GM10248 (cell line): ENCODE results near the gene MAPK12.
"Not testable (repeated sequence)": the region's sequence is repeated elsewhere in the genome, so short reads cannot be mapped to it uniquely, and the experiment has no call there.

ENCODE experiments used
- CTCF ChIA-PET: fragments of 300-600 bp; sonication (Branson Sonifier 250); formaldehyde crosslinking; extraction: SDS; loops from one replicate; lab custom pipeline; 2021; ENCODE audit warnings: antibody characterized with exemption; lab: Yijun Ruan, JAX
- POLR2A ChIA-PET: fragments of 350-650 bp; sonication (Branson Sonifier 250); formaldehyde crosslinking; extraction: SDS; loops from one replicate; lab custom pipeline; 2020; ENCODE audit warnings: antibody characterized with exemption; lab: Yijun Ruan, JAX
- DNase-seq: peaks from one replicate; pipeline ENCODE4 v3.0.0; 2012; ENCODE audit errors: extremely low spot score
- CTCF ChIP-seq: IDR thresholded peaks from 2 replicates; pipeline ENCODE4 v1.5.1; 2012; ENCODE audit warnings: mild to moderate bottlenecking, low read depth; ENCODE audit errors: extremely low read depth, missing control alignments, control extremely low read depth

The MAPK12 gene

GRCh38 chr22:50274311-50274710 is 12.8 kb upstream of the MAPK12 start:
- peak; percentile 37 for TF ChIP-seq CTCF
- POLR2A ChIA-PET, result no interaction called here
- CTCF ChIA-PET, result interaction anchor here (1.8 to 6.6 kb wide), 4 partner anchors 20 to 67 kb away, joined by 5 to 96 read pairs (median 66); partner anchors contain the start of gene DENND6B
- peak; percentile 64 for DNase-seq

DNA sequence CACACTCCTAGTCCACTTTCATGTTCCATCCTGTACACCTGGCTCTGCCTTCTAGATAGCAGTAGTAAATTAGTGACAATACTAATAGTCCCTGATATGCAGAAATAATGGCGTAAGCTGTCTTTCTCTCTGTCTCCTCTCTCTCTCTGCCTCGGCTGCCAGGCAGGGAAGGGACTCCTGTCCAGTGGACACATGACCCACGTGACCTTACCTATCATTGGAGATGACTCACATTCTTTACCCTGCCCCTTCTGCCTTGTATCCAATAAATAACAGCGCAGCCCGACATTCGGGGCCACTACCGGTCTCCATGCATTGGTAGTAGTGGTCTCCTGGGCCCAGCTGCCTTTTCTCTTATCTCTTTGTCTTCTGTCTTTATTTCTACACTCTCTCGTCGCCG is 12.3 kb upstream of the MAPK12 start:
- DNase-seq, POLR2A ChIA-PET: not testable (repeated sequence)
- CTCF ChIA-PET, result interaction anchor here (0.9 to 6.6 kb wide), 8 partner anchors 20 to 68 kb away, joined by 3 to 68 read pairs (median 4); partner anchors contain the start of gene DENND6B

DNA sequence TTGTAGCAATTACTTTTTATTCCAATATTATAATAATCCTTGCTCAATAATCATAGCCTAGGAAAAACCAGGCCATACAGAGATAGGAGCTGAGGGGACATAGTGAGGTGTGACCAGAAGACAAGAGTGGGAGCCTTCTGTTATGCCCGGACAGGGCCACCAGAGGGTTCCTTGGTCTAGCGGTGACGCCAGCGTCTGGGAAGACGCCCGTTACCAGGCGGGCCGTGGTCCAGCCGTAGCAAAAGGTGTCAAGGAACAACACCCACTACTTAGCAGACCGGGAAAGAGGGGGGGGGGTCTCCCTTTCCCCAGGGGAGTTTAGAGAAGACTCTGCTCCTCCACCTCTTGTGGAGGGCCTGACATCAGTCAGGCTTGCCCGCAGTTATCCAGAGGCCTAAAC is 11.9 kb upstream of the MAPK12 start:
- DNase-seq, POLR2A ChIA-PET: not testable (repeated sequence)
- CTCF ChIA-PET, result interaction anchor here (0.9 to 6.6 kb wide), 9 partner anchors 21 to 289 kb away, joined by 3 to 68 read pairs (median 3); partner anchors contain the start of genes DENND6B and SYCE3

DNA sequence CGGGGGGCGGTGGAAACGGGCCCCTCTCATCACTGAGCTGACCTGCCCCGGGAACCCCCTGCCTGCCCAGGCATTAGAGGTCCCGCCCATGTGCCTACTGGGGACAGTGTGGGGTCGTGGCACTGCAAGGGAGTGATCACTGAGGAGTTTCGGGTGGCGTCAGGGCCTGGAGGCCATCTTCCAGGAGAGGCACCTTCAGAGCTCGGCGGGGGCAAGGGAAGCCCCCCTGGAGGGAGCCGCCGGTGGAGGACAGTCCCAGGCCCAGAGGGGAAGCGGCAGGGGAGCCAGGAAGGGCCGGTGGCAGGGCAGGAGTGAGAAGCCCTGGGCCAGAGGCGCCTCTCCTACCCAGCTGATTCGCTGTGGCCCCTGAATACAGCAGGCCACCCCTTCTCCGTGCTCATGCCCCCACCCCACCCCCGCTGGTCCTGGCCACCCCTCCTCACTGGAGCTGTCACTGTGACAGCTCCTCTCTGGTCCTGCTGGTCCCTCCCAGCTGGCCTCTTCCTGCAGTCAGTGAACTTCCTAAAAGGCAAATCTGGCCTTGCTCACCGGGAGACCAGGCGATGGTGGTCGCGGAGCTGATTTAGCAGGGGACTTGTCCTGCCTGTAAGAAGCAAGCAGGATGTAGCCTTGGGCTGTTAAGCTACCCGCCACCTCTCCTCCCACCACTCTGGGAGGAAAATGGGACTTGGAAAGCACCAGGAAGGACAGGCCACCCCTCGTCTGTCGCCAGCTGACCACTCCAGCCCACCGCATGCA is 10.7 kb upstream of the MAPK12 start:
- ChIA-PET CTCF (interaction anchor here (0.7 to 6.6 kb wide), 11 partner anchors 8 to 290 kb away, joined by 3 to 68 read pairs (median 4); partner anchors contain the start of genes DENND6B, HDAC10, MAPK12 and SYCE3), POLR2A (no interaction called here)
- TF ChIP-seq CTCF, result no peak
- DNase-seq, result no peak

GRCh38 chr22:50271519-50271970 is 10.1 kb upstream of the MAPK12 start:
- CTCF ChIA-PET, result interaction anchor here (0.8 to 6.6 kb wide), 9 partner anchors 11 to 82 kb away, joined by 3 to 65 read pairs (median 5); partner anchors contain the start of genes DENND6B and MAPK12
- DNase-seq, result peak; percentile 86
- POLR2A ChIA-PET, result interaction anchor here (0.6 kb wide), 1 partner anchor 124 kb away, joined by 6 read pairs; no protein-coding TSS in a partner anchor
- peak; percentile 30 for TF ChIP-seq CTCF

DNA sequence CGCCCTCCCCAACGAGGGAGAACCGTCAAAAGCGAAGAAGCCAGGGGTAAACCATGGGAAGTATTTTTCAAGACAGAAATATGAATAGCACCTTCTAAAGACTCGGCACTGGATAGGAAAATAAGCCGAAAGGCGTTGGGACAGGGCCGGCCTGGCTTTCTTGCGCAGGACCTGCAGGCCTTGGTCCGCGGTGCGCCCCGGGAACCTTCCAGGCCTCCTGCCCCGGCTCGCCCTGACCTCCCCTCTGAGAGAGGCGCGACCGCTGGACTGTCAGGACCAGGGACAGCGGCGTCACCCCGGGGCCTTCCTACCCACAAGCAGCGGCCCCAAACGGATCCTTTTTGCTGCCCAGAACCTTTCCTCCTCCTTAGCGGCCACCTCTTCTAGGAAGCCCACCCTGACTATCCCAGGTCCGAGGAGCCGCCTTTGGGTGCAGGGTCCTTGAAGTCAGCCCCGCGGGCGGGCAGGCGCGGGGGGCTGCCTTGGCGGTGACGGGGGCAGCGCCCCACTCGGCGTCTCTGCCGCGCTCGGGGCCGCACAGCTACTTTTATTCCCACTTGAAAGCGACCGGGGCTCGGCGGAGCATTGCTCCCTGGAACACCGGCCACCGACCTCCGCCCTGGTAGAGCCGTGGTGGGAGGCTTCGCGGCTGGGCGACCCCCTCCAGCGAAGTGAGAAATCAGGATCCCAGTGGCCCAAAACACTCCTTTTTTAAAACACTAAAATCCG is 9.3 kb upstream of the MAPK12 start:
- TF ChIP-seq CTCF, result no peak
- ChIA-PET CTCF (interaction anchor here (0.8 to 6.6 kb wide), 6 partner anchors 18 to 82 kb away, joined by 3 to 65 read pairs (median 6); partner anchors contain the start of gene DENND6B), POLR2A (interaction anchor here (0.6 kb wide), 1 partner anchor 123 kb away, joined by 6 read pairs; no protein-coding TSS in a partner anchor)
- DNase-seq, result peak; percentile 75

- TF ChIP-seq CTCF, result no peak
- ChIA-PET POLR2A (no interaction called here), CTCF (interaction anchor here (1.4 kb wide), 1 partner anchor 256 kb away, joined by 3 read pairs; the partner anchor contains the start of gene SCO2)
- DNase-seq, result peak; percentile 78
These were observed 8.6 kb upstream of the MAPK12 start, which contains the start of gene MAPK11 for GRCh38 chr22:50269970-50270665. TSS of gene MAPK11 (minus strand) at chr22:50270380. CDS start at chr22:50270292, 88 bp downstream.
